Activated CD4-positive, alpha-beta T cell treated with anti-CD3 and anti-CD28 coated beads for 48 hours (primary cell): ENCODE data around the gene TJP3.
A peak's percentile ranks its signal among the peaks of the same experiment; 100 is the strongest.

Experiments used
- DNase-seq: peaks from one replicate; pipeline ENCODE4 v3.0.0-alpha.2; 2020

The TJP3 gene

GRCh38 chr19:3670796-3671679 is 37.1 kb upstream of the TJP3 start:
- DNase-seq: peak; percentile 53

GRCh38 chr19:3671680-3672574 is 36.3 kb upstream of the TJP3 start:
- DNase-seq: peak; percentile 47

- no peak for DNase-seq
Observed at GRCh38 chr19:3672575-3672948, 35.6 kb upstream of the TJP3 start.

- no peak for DNase-seq
Observed at GRCh38 chr19:3672993-3673392, 35.2 kb upstream of the TJP3 start.

GRCh38 chr19:3673506-3674439 is 34.4 kb upstream of the TJP3 start:
- no peak for DNase-seq

GRCh38 chr19:3674784-3675543 is 33.2 kb upstream of the TJP3 start:
- DNase-seq: no peak

- no peak for DNase-seq
Observed at GRCh38 chr19:3678188-3678587, 30.0 kb upstream of the TJP3 start.

GRCh38 chr19:3679138-3679537 is 29.0 kb upstream of the TJP3 start:
- no peak for DNase-seq

GRCh38 chr19:3679581-3679980 is 28.6 kb upstream of the TJP3 start:
- no peak for DNase-seq

GRCh38 chr19:3680939-3681338 is 27.2 kb upstream of the TJP3 start:
- no peak for DNase-seq

- DNase-seq: no peak
Observed at GRCh38 chr19:3682286-3682685, 25.9 kb upstream of the TJP3 start.

- DNase-seq: no peak
Observed at GRCh38 chr19:3682741-3683404, 25.3 kb upstream of the TJP3 start.

GRCh38 chr19:3683405-3684053 is 24.7 kb upstream of the TJP3 start:
- no peak for DNase-seq

GRCh38 chr19:3684054-3684816 is 23.9 kb upstream of the TJP3 start:
- DNase-seq: no peak

GRCh38 chr19:3684817-3685410 is 23.3 kb upstream of the TJP3 start:
- DNase-seq: no peak

- DNase-seq: no peak
Observed at GRCh38 chr19:3687393-3687773, 20.8 kb upstream of the TJP3 start.

- DNase-seq: peak; percentile 53
Observed at GRCh38 chr19:3687774-3688706, 20.1 kb upstream of the TJP3 start.

- no peak for DNase-seq
Observed at GRCh38 chr19:3690551-3691371, 17.4 kb upstream of the TJP3 start.
